GM18858 (cell line): ENCODE results near the gene PITPNM3.

Experiments
- ATAC-seq: cut with Tn5 transposase; IDR thresholded peaks from one replicate; pipeline ENCODE4 v1.9.1; 2021; ENCODE audit not compliant: unreplicated experiment

PITPNM3 gene

GRCh38 chr17:6528557-6528956 is 27.8 kb downstream of the PITPNM3 start:
- ATAC-seq, result no peak

- no peak for ATAC-seq
Observed at GRCh38 chr17:6526362-6527152, 29.8 kb downstream of the PITPNM3 start.

- ATAC-seq, result no peak
Observed at GRCh38 chr17:6525731-6526130, 30.6 kb downstream of the PITPNM3 start.

- ATAC-seq, result no peak
Observed at GRCh38 chr17:6525141-6525540, 31.2 kb downstream of the PITPNM3 start.

GRCh38 chr17:6524520-6524919 is 31.8 kb downstream of the PITPNM3 start:
- ATAC-seq, result no peak

- no peak for ATAC-seq
Observed at GRCh38 chr17:6523809-6524355, 32.5 kb downstream of the PITPNM3 start.

GRCh38 chr17:6523330-6523729 is 33.0 kb downstream of the PITPNM3 start:
- ATAC-seq, result no peak

- no peak for ATAC-seq
Observed at GRCh38 chr17:6521586-6521985, 34.8 kb downstream of the PITPNM3 start.

GRCh38 chr17:6517062-6517461 is 39.3 kb downstream of the PITPNM3 start:
- ATAC-seq, result no peak

GRCh38 chr17:6514371-6514770 is 42.0 kb downstream of the PITPNM3 start:
- no peak for ATAC-seq

- no peak for ATAC-seq
Observed at GRCh38 chr17:6512552-6512951, 43.8 kb downstream of the PITPNM3 start.

GRCh38 chr17:6510321-6510977 is 45.9 kb downstream of the PITPNM3 start:
- ATAC-seq, result no peak

- ATAC-seq, result no peak
Observed at GRCh38 chr17:6509921-6510320, 46.4 kb downstream of the PITPNM3 start.

GRCh38 chr17:6509031-6509771 is 47.2 kb downstream of the PITPNM3 start:
- ATAC-seq, result no peak

- ATAC-seq, result no peak
Observed at GRCh38 chr17:6508519-6509030, 47.8 kb downstream of the PITPNM3 start.

GRCh38 chr17:6508016-6508415 is 48.3 kb downstream of the PITPNM3 start:
- ATAC-seq, result no peak

GRCh38 chr17:6507535-6507934 is 48.8 kb downstream of the PITPNM3 start:
- ATAC-seq, result no peak

GRCh38 chr17:6506679-6507231 is 49.6 kb downstream of the PITPNM3 start:
- ATAC-seq, result no peak

GRCh38 chr17:6505425-6506142 is 50.8 kb downstream of the PITPNM3 start:
- no peak for ATAC-seq

- no peak for ATAC-seq
Observed at GRCh38 chr17:6503641-6504195, 52.6 kb downstream of the PITPNM3 start.
